ENCODE data around the gene IPO8. TPM values are rescaled to one million over a fixed set of nuclear protein-coding genes. Genes with fewer than 3 reads are reported as not detected.

The IPO8 gene
- total and polyA plus RNA-seq, 2 of the 8 experiments (the other 6 are each of a cell fraction or from before 2014, with no cell fraction given): 7.2 to 59.8 TPM

DNA sequence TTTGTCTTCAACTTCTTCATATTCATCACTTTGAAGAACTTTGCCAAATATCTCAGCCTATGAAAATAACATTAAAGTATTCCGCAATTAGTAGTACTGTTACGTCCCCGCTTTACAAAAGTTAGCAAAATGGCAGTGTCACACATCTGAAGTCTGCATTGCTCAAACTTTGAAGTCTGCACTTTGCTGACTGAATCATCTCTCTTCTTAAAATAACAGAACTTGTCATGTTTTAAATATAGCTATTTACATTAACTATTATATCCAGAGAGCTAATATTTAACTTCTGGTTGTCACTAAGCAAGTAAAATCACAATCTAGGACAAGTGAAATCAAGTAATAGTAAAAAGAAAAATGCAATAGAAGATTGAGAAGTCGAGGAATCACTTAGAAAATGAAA is 34.5 kb downstream of the IPO8 start (continued):
- TF ChIP-seq, protein P1, sequence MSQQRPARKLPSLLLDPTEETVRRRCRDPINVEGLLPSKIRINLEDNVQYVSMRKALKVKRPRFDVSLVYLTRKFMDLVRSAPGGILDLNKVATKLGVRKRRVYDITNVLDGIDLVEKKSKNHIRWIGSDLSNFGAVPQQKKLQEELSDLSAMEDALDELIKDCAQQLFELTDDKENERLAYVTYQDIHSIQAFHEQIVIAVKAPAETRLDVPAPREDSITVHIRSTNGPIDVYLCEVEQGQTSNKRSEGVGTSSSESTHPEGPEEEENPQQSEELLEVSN (IDR thresholded peaks at IDR 0.05): no peak
- no peak for TF ChIP-seq BRCA1 (IDR thresholded peaks at IDR 0.05; ENCODE audit: low read depth, low read length)
